ENCODE data around the gene NOL12. TPM values are rescaled to one million over a fixed set of nuclear protein-coding genes. Genes with fewer than 3 reads are reported as not detected.

The NOL12 gene
- total and polyA plus RNA-seq, 4 donors, result 6.9 to 16.5 (median 11.4) TPM

DNA sequence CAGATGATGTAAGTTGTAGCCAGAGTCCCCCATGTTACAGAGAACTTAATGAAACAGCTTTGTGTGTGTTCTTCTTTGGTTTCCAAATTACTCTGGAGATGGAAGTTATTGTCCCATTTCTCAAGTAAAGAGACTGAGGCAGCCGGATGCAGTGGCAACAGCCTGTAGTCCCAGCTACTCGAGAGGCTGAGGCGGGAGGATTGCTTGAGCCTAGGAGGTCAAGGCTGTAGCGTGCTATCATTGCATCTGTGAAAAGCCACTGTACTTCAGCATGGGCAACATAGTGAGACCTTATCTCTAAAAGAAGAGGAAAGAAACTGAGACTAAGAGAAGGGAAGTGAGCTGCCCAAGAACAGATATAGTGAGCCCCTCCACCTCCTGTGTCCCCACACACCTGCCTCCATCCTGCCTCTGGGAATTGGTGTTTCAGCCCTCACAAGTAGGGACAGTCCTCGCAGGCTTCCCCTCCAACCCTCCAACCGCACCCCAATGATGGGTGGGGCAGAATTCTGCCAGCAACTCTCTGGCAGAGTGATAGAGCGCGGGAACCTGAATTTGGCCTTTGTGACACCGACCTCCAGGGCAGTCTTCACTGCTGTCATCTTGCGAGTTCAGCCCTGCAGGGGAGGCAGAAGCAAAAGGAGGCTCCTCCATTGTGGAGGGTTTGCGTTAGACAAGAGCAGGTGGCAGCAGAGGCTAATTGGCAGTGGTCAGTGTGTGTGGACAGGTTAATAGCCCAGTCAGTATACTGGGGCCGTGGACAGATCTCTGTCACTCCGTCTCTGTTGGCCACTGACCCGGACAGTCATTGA lies 26.0 kb upstream of the NOL12 start:
- H3K36me3 ChIP-seq (ENCODE audit: control insufficient read depth in 4 of 4, insufficient read depth in 3 of 4, low read depth in 1 of 4, low read length in 3 of 4), result peaks cover 0 to 2% (median 0%) of the 10 kb centered on the region in 4 donors
- no peaks in the 10 kb centered on the region for H3K9me3 ChIP-seq (ENCODE audit: control insufficient read depth in 4 of 4, low read length in 3 of 4)
- H3K4me1 ChIP-seq (ENCODE audit: control insufficient read depth in 4 of 4, insufficient read depth in 4 of 4, low read length in 3 of 4), result peaks cover 8 to 53% (median 43%) of the 10 kb centered on the region in 4 donors
- DNase-seq (ENCODE audit: low spot score), result peak; percentile 65
- peak overlapping the region; percentile 88 to 90 for H3K27ac ChIP-seq (ENCODE audit: low read depth in 1 of 2, low read length in 2 of 2)
- peak overlapping the region; percentile 41 to 88 (median 84) for H3K4me3 ChIP-seq (ENCODE audit: low read depth in 1 of 3, low read length in 3 of 3)
- 38% methylated on average over 14 of the region's 14 CpGs for WGBS
- TF ChIP-seq, protein P1, sequence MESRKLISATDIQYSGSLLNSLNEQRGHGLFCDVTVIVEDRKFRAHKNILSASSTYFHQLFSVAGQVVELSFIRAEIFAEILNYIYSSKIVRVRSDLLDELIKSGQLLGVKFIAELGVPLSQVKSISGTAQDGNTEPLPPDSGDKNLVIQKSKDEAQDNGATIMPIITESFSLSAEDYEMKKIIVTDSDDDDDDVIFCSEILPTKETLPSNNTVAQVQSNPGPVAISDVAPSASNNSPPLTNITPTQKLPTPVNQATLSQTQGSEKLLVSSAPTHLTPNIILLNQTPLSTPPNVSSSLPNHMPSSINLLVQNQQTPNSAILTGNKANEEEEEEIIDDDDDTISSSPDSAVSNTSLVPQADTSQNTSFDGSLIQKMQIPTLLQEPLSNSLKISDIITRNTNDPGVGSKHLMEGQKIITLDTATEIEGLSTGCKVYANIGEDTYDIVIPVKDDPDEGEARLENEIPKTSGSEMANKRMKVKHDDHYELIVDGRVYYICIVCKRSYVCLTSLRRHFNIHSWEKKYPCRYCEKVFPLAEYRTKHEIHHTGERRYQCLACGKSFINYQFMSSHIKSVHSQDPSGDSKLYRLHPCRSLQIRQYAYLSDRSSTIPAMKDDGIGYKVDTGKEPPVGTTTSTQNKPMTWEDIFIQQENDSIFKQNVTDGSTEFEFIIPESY (IDR thresholded peaks at IDR 0.05), result no peak
- TF ChIP-seq FOXA1 (IDR thresholded peaks at IDR 0.05), result no peak
- no peak for TF ChIP-seq FOXA2 (IDR thresholded peaks at IDR 0.05)
- H3K27me3 ChIP-seq (ENCODE audit: control insufficient read depth in 4 of 4, insufficient read depth in 4 of 4, low read length in 3 of 4), result no peaks in the 10 kb centered on the region
- H3K9ac ChIP-seq (ENCODE audit: low read depth in 1 of 2, low read length in 2 of 2), result peak overlapping the region; percentile 18 to 26

DNA sequence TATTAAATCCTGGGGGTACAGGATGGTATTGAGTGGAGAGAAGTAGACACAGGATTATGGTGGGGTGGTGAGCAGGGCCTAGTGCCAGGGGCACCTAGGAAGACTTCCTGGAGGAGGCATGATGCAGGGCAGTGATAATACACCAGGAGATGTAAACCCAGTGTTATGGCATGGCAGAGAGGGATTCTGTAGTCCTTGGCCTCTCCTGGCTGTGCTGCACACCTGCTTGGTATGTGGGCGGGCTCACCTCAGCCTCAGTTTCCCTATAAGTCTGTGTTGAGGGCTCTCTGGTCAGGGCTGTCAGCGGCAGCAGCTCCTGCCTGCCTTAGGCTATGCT lies 25.5 kb upstream of the NOL12 start:
- Histone ChIP-seq H3K9ac (ENCODE audit: low read depth in 1 of 2, low read length in 2 of 2) (no peak overlapping the region), H3K36me3 (ENCODE audit: control insufficient read depth in 4 of 4, insufficient read depth in 3 of 4, low read depth in 1 of 4, low read length in 3 of 4) (peaks cover 0 to 3% (median under 1%) of the 10 kb centered on the region in 4 donors), H3K9me3 (ENCODE audit: control insufficient read depth in 4 of 4, low read length in 3 of 4) (no peaks in the 10 kb centered on the region), H3K4me1 (ENCODE audit: control insufficient read depth in 4 of 4, insufficient read depth in 4 of 4, low read length in 3 of 4) (peaks cover 8 to 53% (median 43%) of the 10 kb centered on the region in 4 donors), H3K27ac (ENCODE audit: low read depth in 1 of 2, low read length in 2 of 2) (peak overlapping the region; percentile 27 to 88), H3K27me3 (ENCODE audit: control insufficient read depth in 4 of 4, insufficient read depth in 4 of 4, low read length in 3 of 4) (no peaks in the 10 kb centered on the region), H3K4me3 (ENCODE audit: low read depth in 1 of 3, low read length in 3 of 3) (peak overlapping the region; percentile 45 to 88 (median 84))
- no peak for DNase-seq (ENCODE audit: low spot score)
- TF ChIP-seq FOXA2 (IDR thresholded peaks at IDR 0.05), result no peak
- no peak for TF ChIP-seq RAD21 (IDR thresholded peaks at IDR 0.05)
- no peak for TF ChIP-seq GABPA (IDR thresholded peaks at IDR 0.05 in 1 of 2, conservative IDR thresholded peaks at IDR 0.05 in 1 of 2)
- no peak for TF ChIP-seq FOXA1 (IDR thresholded peaks at IDR 0.05)
- 72% methylated on average over 2 of the region's 2 CpGs for WGBS

DNA sequence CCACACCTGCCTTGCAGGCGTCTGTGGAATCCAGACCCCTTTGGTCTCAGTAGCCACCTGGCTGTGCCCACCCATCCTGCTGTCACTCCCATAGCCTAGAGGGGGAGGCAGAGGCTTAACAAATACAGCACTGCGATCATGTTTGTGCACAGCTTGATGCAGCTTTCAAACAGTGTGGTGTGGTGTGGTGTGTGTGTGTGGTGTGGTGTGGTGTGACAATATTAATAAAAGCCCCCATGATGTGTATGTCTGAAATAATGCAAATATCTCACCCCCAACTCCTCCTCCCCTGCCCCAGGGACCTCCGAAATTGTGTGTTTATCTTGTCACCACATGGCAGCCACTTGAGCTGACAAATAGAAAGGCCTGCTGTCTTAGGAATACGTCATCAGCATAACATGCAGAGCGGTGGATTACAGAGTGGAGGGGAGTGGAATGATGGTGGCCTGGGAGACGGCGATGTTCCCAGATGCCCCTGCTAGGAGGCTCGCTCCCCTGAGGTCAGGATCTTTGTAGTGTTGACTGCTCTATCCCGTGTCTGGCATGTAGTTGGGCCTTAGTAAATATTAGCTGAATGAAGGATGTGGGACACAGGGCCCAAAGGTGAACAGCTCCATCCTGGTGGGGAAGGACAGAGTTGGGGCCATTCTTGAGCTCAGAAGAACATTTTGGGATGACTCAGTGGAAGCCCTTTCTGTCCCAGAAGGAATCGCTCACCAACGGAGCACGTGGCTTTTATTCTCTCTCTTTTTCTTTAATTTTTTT lies 24.8 kb upstream of the NOL12 start:
- WGBS, result 41% methylated on average over 12 of the region's 12 CpGs
- peaks cover 8 to 53% (median 43%) of the 10 kb centered on the region in 4 donors for H3K4me1 ChIP-seq (ENCODE audit: control insufficient read depth in 4 of 4, insufficient read depth in 4 of 4, low read length in 3 of 4)
- no peaks in the 10 kb centered on the region for H3K27me3 ChIP-seq (ENCODE audit: control insufficient read depth in 4 of 4, insufficient read depth in 4 of 4, low read length in 3 of 4)
- peak overlapping the region in 2 of 3 donors; percentile 16 to 88 for H3K4me3 ChIP-seq (ENCODE audit: low read depth in 1 of 3, low read length in 3 of 3)
- peak overlapping the region; percentile 39 to 88 for H3K27ac ChIP-seq (ENCODE audit: low read depth in 1 of 2, low read length in 2 of 2)
- H3K9me3 ChIP-seq (ENCODE audit: control insufficient read depth in 4 of 4, low read length in 3 of 4), result no peaks in the 10 kb centered on the region
- no peak overlapping the region for H3K9ac ChIP-seq (ENCODE audit: low read depth in 1 of 2, low read length in 2 of 2)
- no peak for DNase-seq (ENCODE audit: low spot score)
- H3K36me3 ChIP-seq (ENCODE audit: control insufficient read depth in 4 of 4, insufficient read depth in 3 of 4, low read depth in 1 of 4, low read length in 3 of 4), result peaks cover 0 to 9% (median under 1%) of the 10 kb centered on the region in 4 donors
- no peak for TF ChIP-seq GABPA (IDR thresholded peaks at IDR 0.05 in 1 of 2, conservative IDR thresholded peaks at IDR 0.05 in 1 of 2)
- no peak for TF ChIP-seq JUND (IDR thresholded peaks at IDR 0.05)
- TF ChIP-seq RAD21 (IDR thresholded peaks at IDR 0.05), result peak; percentile 47 to 63
- peak; percentile 27 for TF ChIP-seq SP1 (IDR thresholded peaks at IDR 0.05)
- TF ChIP-seq, protein P2, sequence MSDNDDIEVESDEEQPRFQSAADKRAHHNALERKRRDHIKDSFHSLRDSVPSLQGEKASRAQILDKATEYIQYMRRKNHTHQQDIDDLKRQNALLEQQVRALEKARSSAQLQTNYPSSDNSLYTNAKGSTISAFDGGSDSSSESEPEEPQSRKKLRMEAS (IDR thresholded peaks at IDR 0.05), result no peak
- peak; percentile 52 to 71 for TF ChIP-seq RXRA (IDR thresholded peaks at IDR 0.05)
- TF ChIP-seq FOXA1 (IDR thresholded peaks at IDR 0.05), result no peak
- TF ChIP-seq HNF4G (IDR thresholded peaks at IDR 0.05), result no peak
- TF ChIP-seq YY1 (IDR thresholded peaks at IDR 0.05), result no peak
- no peak for TF ChIP-seq EGR1 (IDR thresholded peaks at IDR 0.05; ENCODE audit: low read depth in 2 of 2)
- TF ChIP-seq, protein P3, sequence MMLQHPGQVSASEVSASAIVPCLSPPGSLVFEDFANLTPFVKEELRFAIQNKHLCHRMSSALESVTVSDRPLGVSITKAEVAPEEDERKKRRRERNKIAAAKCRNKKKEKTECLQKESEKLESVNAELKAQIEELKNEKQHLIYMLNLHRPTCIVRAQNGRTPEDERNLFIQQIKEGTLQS (IDR thresholded peaks at IDR 0.05), result no peak
- TF ChIP-seq, protein P4, sequence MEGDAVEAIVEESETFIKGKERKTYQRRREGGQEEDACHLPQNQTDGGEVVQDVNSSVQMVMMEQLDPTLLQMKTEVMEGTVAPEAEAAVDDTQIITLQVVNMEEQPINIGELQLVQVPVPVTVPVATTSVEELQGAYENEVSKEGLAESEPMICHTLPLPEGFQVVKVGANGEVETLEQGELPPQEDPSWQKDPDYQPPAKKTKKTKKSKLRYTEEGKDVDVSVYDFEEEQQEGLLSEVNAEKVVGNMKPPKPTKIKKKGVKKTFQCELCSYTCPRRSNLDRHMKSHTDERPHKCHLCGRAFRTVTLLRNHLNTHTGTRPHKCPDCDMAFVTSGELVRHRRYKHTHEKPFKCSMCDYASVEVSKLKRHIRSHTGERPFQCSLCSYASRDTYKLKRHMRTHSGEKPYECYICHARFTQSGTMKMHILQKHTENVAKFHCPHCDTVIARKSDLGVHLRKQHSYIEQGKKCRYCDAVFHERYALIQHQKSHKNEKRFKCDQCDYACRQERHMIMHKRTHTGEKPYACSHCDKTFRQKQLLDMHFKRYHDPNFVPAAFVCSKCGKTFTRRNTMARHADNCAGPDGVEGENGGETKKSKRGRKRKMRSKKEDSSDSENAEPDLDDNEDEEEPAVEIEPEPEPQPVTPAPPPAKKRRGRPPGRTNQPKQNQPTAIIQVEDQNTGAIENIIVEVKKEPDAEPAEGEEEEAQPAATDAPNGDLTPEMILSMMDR (IDR thresholded peaks at IDR 0.05; ENCODE audit: low read depth, low read length, missing input control), result no peak
- no peak for TF ChIP-seq NR2F2 (IDR thresholded peaks at IDR 0.05)
- TF ChIP-seq, protein P1 (IDR thresholded peaks at IDR 0.05), result no peak
- no peak for TF ChIP-seq FOXA2 (IDR thresholded peaks at IDR 0.05)

Data from liver (tissue), 9 donors.